ENCODE data around the gene ROPN1L. TPM values are rescaled to one million over a fixed set of nuclear protein-coding genes. Genes with fewer than 3 reads are reported as not detected.
A peak's percentile ranks its signal among the peaks of the same experiment; 100 is the strongest.

ROPN1L gene
- total and polyA plus RNA-seq, 10 of the 15 experiments (the other 5 are each of a cell fraction or from before 2014, with no cell fraction given), result 0.07 to 0.38 (median 0.22) TPM; not detected in 6

DNA sequence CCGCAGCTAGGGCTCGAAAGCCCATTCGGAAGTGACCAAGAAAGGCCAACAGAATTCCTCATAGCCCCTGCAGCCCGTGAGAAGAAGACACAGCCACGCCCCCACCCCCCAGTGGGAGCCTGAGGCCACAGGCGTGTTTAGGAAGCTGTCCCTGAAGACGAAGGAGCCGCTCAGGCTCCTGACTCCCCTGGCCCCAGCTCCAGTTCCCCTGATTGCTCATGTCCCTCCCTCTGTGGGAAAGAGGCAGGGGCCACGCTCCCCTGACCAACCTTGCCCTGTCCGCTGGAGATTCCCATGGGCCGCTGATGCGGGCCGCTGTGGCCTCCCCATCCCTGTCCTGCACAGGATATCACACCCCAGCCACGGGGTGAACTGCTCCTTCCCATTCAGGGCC lies 13.6 kb downstream of the ROPN1L start (continued):
- TF ChIP-seq, protein P1, sequence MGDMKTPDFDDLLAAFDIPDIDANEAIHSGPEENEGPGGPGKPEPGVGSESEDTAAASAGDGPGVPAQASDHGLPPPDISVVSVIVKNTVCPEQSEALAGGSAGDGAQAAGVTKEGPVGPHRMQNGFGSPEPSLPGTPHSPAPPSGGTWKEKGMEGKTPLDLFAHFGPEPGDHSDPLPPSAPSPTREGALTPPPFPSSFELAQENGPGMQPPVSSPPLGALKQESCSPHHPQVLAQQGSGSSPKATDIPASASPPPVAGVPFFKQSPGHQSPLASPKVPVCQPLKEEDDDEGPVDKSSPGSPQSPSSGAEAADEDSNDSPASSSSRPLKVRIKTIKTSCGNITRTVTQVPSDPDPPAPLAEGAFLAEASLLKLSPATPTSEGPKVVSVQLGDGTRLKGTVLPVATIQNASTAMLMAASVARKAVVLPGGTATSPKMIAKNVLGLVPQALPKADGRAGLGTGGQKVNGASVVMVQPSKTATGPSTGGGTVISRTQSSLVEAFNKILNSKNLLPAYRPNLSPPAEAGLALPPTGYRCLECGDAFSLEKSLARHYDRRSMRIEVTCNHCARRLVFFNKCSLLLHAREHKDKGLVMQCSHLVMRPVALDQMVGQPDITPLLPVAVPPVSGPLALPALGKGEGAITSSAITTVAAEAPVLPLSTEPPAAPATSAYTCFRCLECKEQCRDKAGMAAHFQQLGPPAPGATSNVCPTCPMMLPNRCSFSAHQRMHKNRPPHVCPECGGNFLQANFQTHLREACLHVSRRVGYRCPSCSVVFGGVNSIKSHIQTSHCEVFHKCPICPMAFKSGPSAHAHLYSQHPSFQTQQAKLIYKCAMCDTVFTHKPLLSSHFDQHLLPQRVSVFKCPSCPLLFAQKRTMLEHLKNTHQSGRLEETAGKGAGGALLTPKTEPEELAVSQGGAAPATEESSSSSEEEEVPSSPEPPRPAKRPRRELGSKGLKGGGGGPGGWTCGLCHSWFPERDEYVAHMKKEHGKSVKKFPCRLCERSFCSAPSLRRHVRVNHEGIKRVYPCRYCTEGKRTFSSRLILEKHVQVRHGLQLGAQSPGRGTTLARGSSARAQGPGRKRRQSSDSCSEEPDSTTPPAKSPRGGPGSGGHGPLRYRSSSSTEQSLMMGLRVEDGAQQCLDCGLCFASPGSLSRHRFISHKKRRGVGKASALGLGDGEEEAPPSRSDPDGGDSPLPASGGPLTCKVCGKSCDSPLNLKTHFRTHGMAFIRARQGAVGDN (IDR thresholded peaks at IDR 0.05), result no peak

DNA sequence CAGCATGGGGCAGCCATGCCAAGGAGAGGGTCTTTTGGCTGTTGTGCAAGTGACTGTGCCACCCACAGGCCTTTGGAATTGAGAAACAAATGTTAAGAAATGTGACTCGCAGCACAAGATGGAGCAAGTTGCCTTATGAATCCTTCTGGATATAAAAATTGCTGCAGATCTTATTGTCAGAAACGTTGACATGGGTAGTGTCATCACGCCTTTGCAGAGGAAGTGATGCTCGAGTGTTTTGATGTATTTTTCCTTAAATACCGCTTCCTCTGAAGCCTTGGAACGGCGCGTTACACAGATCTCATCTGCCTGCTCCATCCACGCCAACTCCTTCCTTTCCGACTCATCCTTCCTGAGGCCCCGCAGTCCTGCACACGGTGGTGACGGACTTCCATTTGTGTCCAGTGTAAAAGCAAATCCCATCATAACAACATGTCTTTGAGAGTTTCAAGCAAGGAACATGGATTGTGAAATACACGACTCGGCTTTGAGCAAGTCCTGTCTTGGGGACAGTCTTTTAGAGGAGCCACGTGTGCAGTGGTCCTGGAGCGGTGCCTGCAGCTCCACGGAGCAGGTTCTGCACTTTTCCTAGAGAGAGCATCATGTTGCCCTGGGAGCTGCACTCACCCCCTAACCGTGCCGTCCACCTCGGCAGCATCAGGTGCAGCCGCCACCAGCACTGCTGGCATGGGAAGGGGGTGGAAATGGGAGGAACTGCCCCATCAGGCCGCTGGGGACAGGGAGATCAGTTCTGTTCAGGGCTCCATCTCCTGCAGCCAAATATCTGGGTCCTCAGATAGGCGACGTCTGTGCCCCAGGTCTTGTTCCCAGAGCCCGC lies 15.1 kb downstream of the ROPN1L start:
- H3K36me3 ChIP-seq (ENCODE audit: control insufficient read depth in 2 of 2, insufficient read depth in 2 of 2, low read length in 1 of 2), result no peaks in the 10 kb centered on the region
- in situ Hi-C loops (cut with MboI), result loop anchor here (25.0 kb wide), 2 partner anchors 730 to 1555 kb away; no protein-coding TSS in a partner anchor
- no peaks in the 10 kb centered on the region for H3K79me2 ChIP-seq (ENCODE audit: control insufficient read depth, insufficient read depth, low read length)
- ChIA-PET POLR2A (interaction anchor here (0.5 kb wide), 1 partner anchor 14 kb away, joined by 3 read pairs; no protein-coding TSS in a partner anchor), RAD21 (ENCODE audit: unreplicated experiment) (interaction anchor here (1.5 to 8.3 kb wide), 2 partner anchors 120 to 170 kb away, joined by 5 to 186 read pairs; no protein-coding TSS in a partner anchor), CTCF (interaction anchor here (0.9 to 9.9 kb wide), 7 partner anchors 120 to 319 kb away, joined by 3 to 229 read pairs (median 3); no protein-coding TSS in a partner anchor), SMC1A (ENCODE audit: uncharacterized antibody, unreplicated experiment) (interaction anchor here (2.1 to 9.2 kb wide), 2 partner anchors 104 to 170 kb away, joined by 5 to 168 read pairs; no protein-coding TSS in a partner anchor)
- no peak overlapping the region for H2AFZ ChIP-seq (ENCODE audit: control insufficient read depth, low read depth, low read length)
- TF ChIP-seq, protein P2, sequence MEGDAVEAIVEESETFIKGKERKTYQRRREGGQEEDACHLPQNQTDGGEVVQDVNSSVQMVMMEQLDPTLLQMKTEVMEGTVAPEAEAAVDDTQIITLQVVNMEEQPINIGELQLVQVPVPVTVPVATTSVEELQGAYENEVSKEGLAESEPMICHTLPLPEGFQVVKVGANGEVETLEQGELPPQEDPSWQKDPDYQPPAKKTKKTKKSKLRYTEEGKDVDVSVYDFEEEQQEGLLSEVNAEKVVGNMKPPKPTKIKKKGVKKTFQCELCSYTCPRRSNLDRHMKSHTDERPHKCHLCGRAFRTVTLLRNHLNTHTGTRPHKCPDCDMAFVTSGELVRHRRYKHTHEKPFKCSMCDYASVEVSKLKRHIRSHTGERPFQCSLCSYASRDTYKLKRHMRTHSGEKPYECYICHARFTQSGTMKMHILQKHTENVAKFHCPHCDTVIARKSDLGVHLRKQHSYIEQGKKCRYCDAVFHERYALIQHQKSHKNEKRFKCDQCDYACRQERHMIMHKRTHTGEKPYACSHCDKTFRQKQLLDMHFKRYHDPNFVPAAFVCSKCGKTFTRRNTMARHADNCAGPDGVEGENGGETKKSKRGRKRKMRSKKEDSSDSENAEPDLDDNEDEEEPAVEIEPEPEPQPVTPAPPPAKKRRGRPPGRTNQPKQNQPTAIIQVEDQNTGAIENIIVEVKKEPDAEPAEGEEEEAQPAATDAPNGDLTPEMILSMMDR (IDR thresholded peaks at IDR 0.05 in 2 of 3, conservative IDR thresholded peaks at IDR 0.05 in 1 of 3; ENCODE audit: control insufficient read depth in 2 of 3, extremely low read depth in 1 of 3, insufficient read depth in 1 of 3, low read depth in 3 of 3, low read length in 3 of 3), result 0 out of 6 replicates have a peak, but pooled peaks of 1 of the 3 experiments have one; percentile 2
- no peak for TF ChIP-seq ZSCAN29 (IDR thresholded peaks at IDR 0.05)
- no peak overlapping the region for H3K27ac ChIP-seq (ENCODE audit: control insufficient read depth, insufficient read depth)
- H3K4me1 ChIP-seq (ENCODE audit: control insufficient read depth, insufficient read depth, low read length), result no peaks in the 10 kb centered on the region
- H3K27me3 ChIP-seq (replicated peaks in 1 of 2; ENCODE audit: control insufficient read depth in 2 of 2, insufficient read depth in 2 of 2, low read length in 1 of 2), result no peaks in the 10 kb centered on the region; a peak in 1 of 4 replicates
- no peak overlapping the region for H3K4me2 ChIP-seq (ENCODE audit: control insufficient read depth, insufficient read depth)
- no peak for ATAC-seq
- no TSS peak for BruUV-seq (replicated peaks)
- H3K4me3 ChIP-seq, result no peak overlapping the region
- no peak overlapping the region for H3K9ac ChIP-seq (ENCODE audit: control insufficient read depth, insufficient read depth, low read length)
- no peak for FAIRE-seq
- 67% methylated on average over 26 of the region's 26 CpGs for WGBS (ENCODE audit: insufficient coverage, insufficient replicate concordance, low lambda C conversion rate, missing lambda C conversion rate)
- intact Hi-C loops (cut with micrococcal nuclease; ENCODE audit: unreplicated experiment), result loop anchor here (10.0 kb wide), 3 partner anchors 298 to 728 kb away; no protein-coding TSS in a partner anchor
- H3K9me3 ChIP-seq (replicated peaks; ENCODE audit: control insufficient read depth, insufficient read depth, low read length), result no peaks in the 10 kb centered on the region
- H4K20me1 ChIP-seq (ENCODE audit: control insufficient read depth, insufficient read depth), result no peaks in the 10 kb centered on the region
- no peak for DNase-seq (ENCODE audit: low read depth, low spot score)

Measured in GM12878 (cell line).